SU-DHL-6 (cell line): Measurements from ENCODE around the gene RSPH3.
"Not testable (repeated sequence)": the region's sequence is repeated elsewhere in the genome, so short reads cannot be mapped to it uniquely, and the experiment has no call there.

ENCODE experiments used
- H2AFZ ChIP-seq: fragments of 200-600 bp; sonication (generic); 2 replicates; pipeline ENCODE4 v1.6.1; 2014; ENCODE audit warnings: low read depth, mild to moderate bottlenecking, moderate library complexity, mixed read lengths, antibody characterized with exemption, low read length; ENCODE audit not compliant: severe bottlenecking
- H3F3A ChIP-seq: fragments of 200-600 bp; shearing (Covaris generic); 2 replicates; pipeline ENCODE4 v1.6.0; 2016; ENCODE audit warnings: antibody characterized with exemption, mild to moderate bottlenecking; ENCODE audit not compliant: insufficient read depth
- H3K27ac ChIP-seq: fragments of 200-600 bp; sonication (generic); 2 replicates; pipeline ENCODE4 v1.5.1; 2016; ENCODE audit warnings: low read depth, mild to moderate bottlenecking, low read length, moderate library complexity, mixed read lengths
- H3K27me3 ChIP-seq: fragments of 200-600 bp; sonication (generic), shearing (Covaris generic); 2 replicates; pipeline ENCODE4 v1.6.0; 2014; ENCODE audit warnings: mild to moderate bottlenecking, low read length
- H3K36me3 ChIP-seq: fragments of 200-600 bp; sonication (generic); 2 replicates; pipeline ENCODE4 v1.6.1; 2014; ENCODE audit warnings: mild to moderate bottlenecking, low read length, mixed read lengths
- H3K4me2 ChIP-seq: fragments of 300-600, 200-600 bp; shearing (Covaris generic), sonication (generic); 2 replicates; pipeline ENCODE4 v1.6.0; 2014; ENCODE audit warnings: low read length, low read depth, mild to moderate bottlenecking; ENCODE audit not compliant: poor library complexity, severe bottlenecking
- H3K4me3 ChIP-seq: fragments of 200-600 bp; sonication (generic); 2 replicates; pipeline ENCODE4 v1.5.1; 2014; ENCODE audit warnings: antibody characterized with exemption, low read length, mild to moderate bottlenecking, mixed read lengths; ENCODE audit not compliant: insufficient read depth, poor library complexity, severe bottlenecking
- H3K79me2 ChIP-seq: fragments of 200-600 bp; sonication (generic); 2 replicates; pipeline ENCODE4 v1.6.1; 2014; ENCODE audit warnings: mild to moderate bottlenecking, low read length, moderate library complexity; ENCODE audit not compliant: insufficient read depth
- H3K9ac ChIP-seq: fragments of 200-600 bp; sonication (generic); 2 replicates; pipeline ENCODE4 v1.7.0; 2014; ENCODE audit warnings: mild to moderate bottlenecking, low read length
- H3K9me2 ChIP-seq: fragments of 200-600 bp; sonication (generic); replicated peaks from 2 replicates; pipeline ENCODE4 v1.6.1; 2014; ENCODE audit warnings: low read length; ENCODE audit not compliant: insufficient read depth
- H3K9me3 ChIP-seq: fragments of 200-600 bp; sonication (generic); 2 replicates; pipeline ENCODE4 v1.6.1; 2014; ENCODE audit warnings: low read length, mixed read lengths; ENCODE audit not compliant: insufficient read depth
- H4K20me1 ChIP-seq: fragments of 200-600 bp; sonication (generic); 2 replicates; pipeline ENCODE4 v1.6.1; 2014; ENCODE audit warnings: low read depth, mild to moderate bottlenecking, antibody characterized with exemption, low read length, moderate library complexity, mixed read lengths
- CTCF ChIP-seq: fragments of 200-600 bp; sonication (generic); IDR thresholded peaks from one replicate; pipeline ENCODE4 v1.5.1; 2017; ENCODE audit warnings: antibody characterized with exemption, mild to moderate bottlenecking, low read length, moderate library complexity; ENCODE audit not compliant: insufficient read depth, poor library complexity, severe bottlenecking
- EZH2phosphoT487 ChIP-seq: fragments of 200-600 bp; sonication (generic), shearing (Covaris generic); conservative IDR thresholded peaks from 2 replicates; pipeline ENCODE4 v1.6.1; 2018; ENCODE audit warnings: mild to moderate bottlenecking, antibody characterized with exemption, low read length, moderate library complexity, mixed read lengths

RSPH3 gene

GRCh38 chr6:159031846-159032245, 31.8 kb upstream of the RSPH3 start:
- no peaks in the 10 kb centered on the region for H3K27me3 ChIP-seq
- H3K9ac ChIP-seq = no peak overlapping the region
- no peak overlapping the region for H2AFZ ChIP-seq
- H3F3A ChIP-seq = peaks cover 42% of the 10 kb centered on the region
- H3K4me3 ChIP-seq = no peak overlapping the region
- TF ChIP-seq EZH2phosphoT487 (no peak), CTCF (no peak)
- H4K20me1 ChIP-seq = no peaks in the 10 kb centered on the region; the same call in 1 of the 2 replicates
- H3K79me2 ChIP-seq = no peaks in the 10 kb centered on the region
- H3K36me3 ChIP-seq = peaks cover 13% of the 10 kb centered on the region
- no peaks in the 10 kb centered on the region for H3K9me3 ChIP-seq
- no peak overlapping the region for H3K27ac ChIP-seq
- no peaks in the 10 kb centered on the region for H3K9me2 ChIP-seq
- no peak overlapping the region for H3K4me2 ChIP-seq

DNA sequence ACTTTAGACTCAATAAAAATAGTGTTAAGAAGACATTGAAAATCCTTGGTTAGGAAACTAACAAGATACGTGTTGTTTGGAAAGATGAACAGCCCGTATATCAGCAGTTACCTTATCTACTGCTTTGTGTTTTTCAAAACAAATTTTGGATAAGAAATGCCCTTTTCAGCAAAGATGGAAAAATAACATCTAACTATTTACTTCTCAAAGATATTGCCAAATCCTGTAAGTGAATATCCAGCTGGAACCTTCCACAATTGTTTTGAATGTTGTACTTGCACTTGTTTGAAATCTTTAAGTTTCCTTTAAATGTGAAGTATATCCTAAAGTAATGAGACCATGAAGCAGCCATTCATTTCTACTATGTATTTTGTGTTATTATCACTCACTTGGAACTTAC, 30.2 kb upstream of the RSPH3 start:
- peaks cover 40% of the 10 kb centered on the region for H3F3A ChIP-seq
- no peak overlapping the region for H2AFZ ChIP-seq
- H3K9me3 ChIP-seq = no peaks in the 10 kb centered on the region
- no peak overlapping the region for H3K27ac ChIP-seq
- H3K27me3 ChIP-seq = no peaks in the 10 kb centered on the region
- H3K36me3 ChIP-seq = peaks cover 7% of the 10 kb centered on the region
- no peak overlapping the region for H3K4me2 ChIP-seq
- H3K4me3 ChIP-seq = no peak overlapping the region
- no peaks in the 10 kb centered on the region; the same call in 1 of the 2 replicates for H4K20me1 ChIP-seq
- H3K79me2 ChIP-seq = no peaks in the 10 kb centered on the region
- no peak overlapping the region for H3K9ac ChIP-seq
- H3K9me2 ChIP-seq = no peaks in the 10 kb centered on the region
- TF ChIP-seq EZH2phosphoT487 (no peak), CTCF (no peak)

DNA sequence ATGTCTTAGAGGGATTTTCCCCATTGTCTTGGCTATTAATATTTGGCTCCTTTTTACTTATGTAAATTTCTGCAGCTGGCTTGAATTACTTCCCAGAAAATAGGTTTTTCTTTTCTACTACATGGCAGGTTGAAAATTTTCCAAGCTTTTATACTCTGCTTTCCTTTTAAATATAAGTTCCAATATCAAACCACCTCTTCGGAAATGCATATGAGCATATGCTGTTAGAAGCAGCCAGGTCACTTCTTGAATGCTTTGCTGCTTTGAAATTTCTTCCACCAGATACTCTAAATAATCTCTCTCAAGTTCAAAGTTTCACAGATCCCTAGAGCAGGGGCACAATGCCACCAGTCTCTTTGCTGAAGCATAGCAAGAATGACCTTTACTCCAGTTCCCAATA, 25.2 kb upstream of the RSPH3 start:
- H3K9me3 ChIP-seq = peaks cover 10% of the 10 kb centered on the region; the same call in 1 of the 2 replicates
- H3K79me2 ChIP-seq, H2AFZ ChIP-seq, H3K4me3 ChIP-seq, H3F3A ChIP-seq, H3K9me2 ChIP-seq, H3K36me3 ChIP-seq, H3K27ac ChIP-seq, H3K4me2 ChIP-seq, H4K20me1 ChIP-seq, H3K27me3 ChIP-seq, H3K9ac ChIP-seq: not testable (repeated sequence)

DNA sequence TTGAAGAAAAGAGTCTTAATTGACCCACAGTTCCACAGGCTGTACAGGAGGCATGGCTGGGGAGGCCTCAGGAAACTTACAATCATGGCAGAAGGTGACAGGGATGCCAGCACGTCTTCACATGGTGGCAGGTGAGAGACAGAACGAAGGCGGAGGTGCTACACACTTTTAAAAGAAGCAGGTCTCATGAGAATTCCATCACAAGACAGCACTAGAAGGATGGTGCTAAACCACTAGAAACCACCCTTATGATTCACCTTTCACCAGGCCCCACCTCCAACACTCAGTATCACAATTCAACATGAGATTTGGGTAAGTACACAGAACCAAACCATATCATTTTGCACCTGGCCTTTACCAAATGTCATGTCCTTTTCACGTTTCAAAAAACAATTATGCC, 23.9 kb upstream of the RSPH3 start:
- H4K20me1 ChIP-seq = no peaks in the 10 kb centered on the region
- H3K9me3 ChIP-seq = peaks cover 10% of the 10 kb centered on the region; the same call in 1 of the 2 replicates
- no peak overlapping the region for H3K9ac ChIP-seq
- no peaks in the 10 kb centered on the region for H3K9me2 ChIP-seq
- H2AFZ ChIP-seq = no peak overlapping the region
- TF ChIP-seq EZH2phosphoT487 (no peak), CTCF (no peak)
- H3K79me2 ChIP-seq = no peaks in the 10 kb centered on the region
- H3K4me3 ChIP-seq = no peak overlapping the region
- H3F3A ChIP-seq = 0 out of 2 replicates have a peak, but pooled peaks cover 7% of the 10 kb centered on the region
- no peak overlapping the region for H3K4me2 ChIP-seq
- H3K27ac ChIP-seq = no peak overlapping the region
- H3K27me3 ChIP-seq = no peaks in the 10 kb centered on the region
- H3K36me3 ChIP-seq = no peaks in the 10 kb centered on the region
